H1 (cell line): ENCODE data around the gene OTUD4. TPM values are rescaled to one million over a fixed set of nuclear protein-coding genes. Genes with fewer than 3 reads are reported as not detected.

Experiments
- CTCF ChIA-PET: fragments of 300-600 bp; sonication (Branson Sonifier 250); formaldehyde crosslinking; loops from one replicate; lab custom pipeline; 2021; ENCODE audit not compliant: partially characterized antibody; lab: Charles Lee
- POLR2A ChIA-PET: fragments of 300-600 bp; sonication (Branson Sonifier 250); formaldehyde crosslinking; loops from one replicate; lab custom pipeline; 2021; ENCODE audit warnings: inconsistent platforms; ENCODE audit not compliant: partially characterized antibody; lab: Charles Lee
- DNase-seq, 2 experiments: peaks; one replicate each; pipeline versions ENCODE4 v3.0.0 to v3.0.0-alpha.2; 2010 to 2022; ENCODE audit warnings: low spot score in 2 of 2, low read depth in 1 of 2, mixed read lengths in 1 of 2
- FAIRE-seq: peaks from 2 replicates; lab custom pipeline; 2011; peaks lifted over from hg19 to GRCh38; lab: Jason Lieb, UNC
- H2AFZ ChIP-seq: 2 replicates; pipeline ENCODE4 v1.8.1; 2012; ENCODE audit warnings: low read length, inconsistent platforms
- H2AK5ac ChIP-seq: 2 replicates; pipeline ENCODE4 v1.6.1; 2013; ENCODE audit warnings: low read depth, low read length
- H2BK120ac ChIP-seq: replicated peaks from 2 replicates; pipeline ENCODE3; 2013; ENCODE audit warnings: low read depth, low read length, inconsistent platforms
- H2BK12ac ChIP-seq: 2 replicates; pipeline ENCODE4 v1.6.1; 2013; ENCODE audit warnings: low read depth, low read length
- H2BK15ac ChIP-seq: 2 replicates; pipeline ENCODE4 v1.6.1; 2013; ENCODE audit warnings: low read length
- H2BK20ac ChIP-seq: 2 replicates; pipeline ENCODE4 v1.6.1; 2013; ENCODE audit warnings: low read length
- H2BK5ac ChIP-seq: 2 replicates; pipeline ENCODE4 v1.6.1; 2013; ENCODE audit warnings: low read depth, low read length
- H3K14ac ChIP-seq: 2 replicates; pipeline ENCODE4 v1.6.1; 2013; ENCODE audit warnings: inconsistent platforms; ENCODE audit not compliant: insufficient read length
- H3K18ac ChIP-seq: 2 replicates; pipeline ENCODE4 v1.6.1; 2013; ENCODE audit warnings: low read length; ENCODE audit errors: extremely low read depth
- H3K23ac ChIP-seq: 2 replicates; pipeline ENCODE4 v1.6.1; 2013; ENCODE audit warnings: inconsistent platforms; ENCODE audit not compliant: insufficient read length
- H3K23me2 ChIP-seq: 2 replicates; pipeline ENCODE4 v1.6.1; 2013; ENCODE audit warnings: low read depth, low read length
- H3K27ac ChIP-seq: 2 replicates; pipeline ENCODE4 v1.6.1; 2011; ENCODE audit warnings: low read depth, low read length, inconsistent platforms
- H3K27me3 ChIP-seq, 4 experiments: replicated peaks in 1 of 4; 1 replicate in 1 of 4; 2 replicates in 3 of 4; pipeline versions ENCODE4 v1.6.1 to v1.8.1; 2011 to 2013; ENCODE audit warnings: low read length in 3 of 4, mild to moderate bottlenecking in 3 of 4, inconsistent platforms in 2 of 4, mixed read lengths in 2 of 4, moderate library complexity in 1 of 4; ENCODE audit not compliant: control insufficient read depth in 3 of 4, insufficient read depth in 3 of 4; ENCODE audit errors: extremely low read depth in 1 of 4
- H3K36me3 ChIP-seq, 4 experiments: 2 replicates each; pipeline versions ENCODE4 v1.6.1 to v1.8.1; 2011 to 2013; ENCODE audit warnings: mild to moderate bottlenecking in 4 of 4, low read length in 3 of 4, moderate library complexity in 2 of 4, control low read depth in 1 of 4, inconsistent platforms in 1 of 4; ENCODE audit not compliant: insufficient read depth in 4 of 4, control insufficient read depth in 2 of 4
- H3K4ac ChIP-seq: replicated peaks from 2 replicates; pipeline ENCODE3; 2013; ENCODE audit warnings: low read length, low read depth, mixed read lengths, inconsistent platforms; ENCODE audit not compliant: insufficient read length
- H3K4me1 ChIP-seq, 4 experiments: replicated peaks in 1 of 4; 1 replicate in 1 of 4; 2 replicates in 3 of 4; pipeline versions ENCODE4 v1.6.1 to v1.8.1; 2011 to 2013; ENCODE audit warnings: low read length in 3 of 4, inconsistent platforms in 2 of 4, mixed read lengths in 1 of 4; ENCODE audit not compliant: insufficient read depth in 4 of 4, control insufficient read depth in 3 of 4
- H3K4me2 ChIP-seq, 2 experiments: 2 replicates each; pipeline versions ENCODE4 v1.6.1 to v1.8.1; 2011 to 2013; ENCODE audit warnings: low read depth in 2 of 2, low read length in 2 of 2, control low read depth in 1 of 2, inconsistent platforms in 1 of 2, mild to moderate bottlenecking in 1 of 2; ENCODE audit not compliant: insufficient read depth in 1 of 2
- H3K4me3 ChIP-seq, 4 experiments: fragments of 200-600, 300-600 bp in 1 of 4; sonication (generic), shearing (Covaris generic), sonication (Bioruptor Twin) in 1 of 4; 2 replicates each; pipeline versions ENCODE4 v1.5.1 to v1.8.1; 2011 to 2016; ENCODE audit warnings: low read length in 4 of 4, low read depth in 3 of 4, control low read depth in 2 of 4, inconsistent platforms in 2 of 4, mild to moderate bottlenecking in 2 of 4, mixed read lengths in 1 of 4, moderate library complexity in 1 of 4; ENCODE audit not compliant: insufficient read depth in 2 of 4; ENCODE audit errors: extremely low read depth in 1 of 4
- H3K56ac ChIP-seq: replicated peaks from 2 replicates; pipeline ENCODE3; 2013; ENCODE audit warnings: low read depth, mild to moderate bottlenecking, mixed read lengths, low read length, inconsistent platforms; ENCODE audit not compliant: insufficient read length
- H3K79me1 ChIP-seq: 2 replicates; pipeline ENCODE4 v1.6.1; 2013; ENCODE audit warnings: low read depth, low read length, control low read depth
- H3K79me2 ChIP-seq, 2 experiments: 2 replicates each; pipeline versions ENCODE4 v1.6.1 to v1.8.1; 2012 to 2013; ENCODE audit warnings: low read length in 2 of 2, mild to moderate bottlenecking in 2 of 2, inconsistent platforms in 1 of 2; ENCODE audit not compliant: insufficient read depth in 2 of 2, control insufficient read depth in 1 of 2
- H3K9ac ChIP-seq, 4 experiments: replicated peaks in 1 of 4; 1 replicate in 1 of 4; 2 replicates in 3 of 4; pipeline versions ENCODE4 v1.6.1 to v1.8.1; 2011 to 2013; ENCODE audit warnings: low read depth in 3 of 4, low read length in 3 of 4, control low read depth in 2 of 4, mild to moderate bottlenecking in 2 of 4, moderate library complexity in 2 of 4, inconsistent platforms in 1 of 4; ENCODE audit errors: extremely low read depth in 1 of 4
- H3K9me3 ChIP-seq, 2 experiments: 2 replicates each; pipeline versions ENCODE4 v1.6.1 to v1.8.1; 2012 to 2013; ENCODE audit warnings: mild to moderate bottlenecking in 2 of 2, moderate library complexity in 2 of 2, control low read depth in 1 of 2, inconsistent platforms in 1 of 2, low read depth in 1 of 2, low read length in 1 of 2, mixed read lengths in 1 of 2; ENCODE audit not compliant: insufficient read depth in 2 of 2
- H4K20me1 ChIP-seq, 2 experiments: replicated peaks in 1 of 2; 2 replicates each; pipeline versions ENCODE3 to v1.8.1; 2011 to 2013; ENCODE audit warnings: inconsistent platforms in 2 of 2, low read length in 2 of 2, mild to moderate bottlenecking in 1 of 2; ENCODE audit not compliant: insufficient read depth in 2 of 2, control insufficient read depth in 1 of 2
- H4K5ac ChIP-seq: 2 replicates; pipeline ENCODE4 v1.6.1; 2013; ENCODE audit warnings: low read length, low read depth, mixed read lengths, inconsistent platforms; ENCODE audit not compliant: insufficient read length
- H4K8ac ChIP-seq: 2 replicates; pipeline ENCODE4 v1.8.0; 2013; ENCODE audit warnings: mild to moderate bottlenecking, moderate library complexity, low read length, inconsistent platforms; ENCODE audit not compliant: insufficient read depth; ENCODE audit errors: extremely low read depth
- H4K91ac ChIP-seq: replicated peaks from 2 replicates; pipeline ENCODE3; 2013; ENCODE audit warnings: low read length, mixed read lengths, inconsistent platforms; ENCODE audit not compliant: insufficient read length
- CTBP2 ChIP-seq: IDR thresholded peaks from 2 replicates; pipeline ENCODE4 v1.7.0; 2011; ENCODE audit warnings: borderline replicate concordance, mild to moderate bottlenecking, moderate library complexity, mixed read lengths, low read length; ENCODE audit not compliant: insufficient read depth, insufficient read length
- EP300 ChIP-seq, 2 experiments: IDR thresholded peaks; 1 replicate in 1 of 2; 2 replicates in 1 of 2; pipeline ENCODE4 v1.6.1; 2011 to 2012; ENCODE audit warnings: low read depth in 2 of 2, low read length in 2 of 2, mild to moderate bottlenecking in 2 of 2, borderline replicate concordance in 1 of 2, inconsistent platforms in 1 of 2, moderate library complexity in 1 of 2
- EZH2 ChIP-seq: fragments of 200-600 bp; sonication (generic); IDR thresholded peaks from 2 replicates; pipeline ENCODE4 v1.7.1; 2012; ENCODE audit warnings: low read depth, mild to moderate bottlenecking, moderate library complexity, low read length, inconsistent platforms; ENCODE audit not compliant: severe bottlenecking
- GTF2F1 ChIP-seq: IDR thresholded peaks from 2 replicates; pipeline ENCODE4 v1.6.1; 2012; ENCODE audit warnings: low read depth, low read length, improper control_type of control experiment, borderline replicate concordance
- JUND ChIP-seq: IDR thresholded peaks from 2 replicates; pipeline ENCODE4 v1.6.1; 2011; ENCODE audit warnings: mild to moderate bottlenecking, improper control_type of control experiment, low read length
- KDM5A ChIP-seq: fragments of 200-600 bp; IDR thresholded peaks from 2 replicates; pipeline ENCODE4 v1.7.1; 2012; ENCODE audit warnings: mild to moderate bottlenecking, low read length, inconsistent platforms, mixed read lengths
- NANOG ChIP-seq: IDR thresholded peaks from 2 replicates; pipeline ENCODE4 v1.6.1; 2011; ENCODE audit warnings: low read length, low read depth, mild to moderate bottlenecking, inconsistent platforms; ENCODE audit not compliant: insufficient read depth, poor library complexity, severe bottlenecking
- RFX5 ChIP-seq: IDR thresholded peaks from 2 replicates; pipeline ENCODE4 v1.6.1; 2011; ENCODE audit warnings: low read depth, low read length, improper control_type of control experiment, borderline replicate concordance
- SP2 ChIP-seq: IDR thresholded peaks from 2 replicates; pipeline ENCODE4 v1.6.1; 2012; ENCODE audit warnings: mild to moderate bottlenecking, low read length, inconsistent platforms
- TEAD4 ChIP-seq: IDR thresholded peaks from 2 replicates; pipeline ENCODE4 v1.6.1; 2012; ENCODE audit warnings: low read depth, low read length, inconsistent platforms, mixed read lengths
- WGBS, 2 experiments: shearing (Covaris generic) in 1 of 2; methylation state at CpG; one replicate each; pipeline versions ENCODE4 v1.1.6 to v1.1.7; 2013 to 2015; ENCODE audit warnings: low lambda C conversion rate in 2 of 2, mixed read lengths in 2 of 2, inconsistent platforms in 1 of 2, low coverage in 1 of 2, missing lambda C conversion rate in 1 of 2; ENCODE audit not compliant: insufficient replicate concordance in 2 of 2, insufficient coverage in 1 of 2, insufficient read length in 1 of 2; ENCODE audit errors: extremely low coverage in 1 of 2, missing lambda C conversion rate in 1 of 2; 5-methylcytosine and 5-hydroxymethylcytosine counted together
- polyA plus RNA-seq, 7 experiments: library from polyadenylated mRNA; depleted of rRNA in 3 of 7; stranded (reverse) in 5 of 7; unstranded in 2 of 7; fragments of >200 nt in 5 of 7; fragments of 200-250 nt in 2 of 7; gene quantifications; 1 replicate in 5 of 7; 2 replicates in 1 of 7; 4 replicates in 1 of 7; pipeline versions ENCODE4 v1.2.1 to v1.2.3, GENCODE V29; 2011 to 2013; ENCODE audit warnings: missing spikeins in 2 of 7, mixed read lengths in 2 of 7
- total RNA-seq: library from RNA; stranded (reverse); fragmentation: NEBNext Ultra II Directional; extraction: Animal tissue kit (Norgen Biotek cat#: 25700); gene quantifications from 2 replicates; pipeline ENCODE4 v1.2.1, GENCODE V29; 2021
- TF ChIP-seq, protein P1 (sequence below): IDR thresholded peaks from 2 replicates; pipeline ENCODE4 v1.6.1; 2011; ENCODE audit warnings: low read length, improper control_type of control experiment

OTUD4 gene
- total and polyA plus RNA-seq, 2 of the 8 experiments (the other 6 are each of a cell fraction or from before 2014, with no cell fraction given): 17.4 to 57.0 TPM

- Histone ChIP-seq H4K8ac (no peak overlapping the region), H2BK20ac (no peak overlapping the region), H3K23me2 (no peaks in the 10 kb centered on the region), H3K4me3 (no peak overlapping the region), H3K9me3 (no peaks in the 10 kb centered on the region), H3K79me1 (no peaks in the 10 kb centered on the region; the same call in 1 of the 2 replicates), H3K27me3 (no peaks in the 10 kb centered on the region), H3K14ac (no peak overlapping the region), H3K56ac (no peak overlapping the region), H2AFZ (no peak overlapping the region), H3K27ac (no peak overlapping the region), H3K23ac (no peak overlapping the region), H4K5ac (no peak overlapping the region), H2BK15ac (no peak overlapping the region), H4K91ac (no peak overlapping the region), H3K9ac (no peak overlapping the region), H3K4me2 (no peak overlapping the region), H3K36me3 (peaks cover 0 to 49% (median 17%) of the 10 kb centered on the region in 4 experiments; a peak in 6 of 8 replicates), H2BK12ac (no peak overlapping the region), H2AK5ac (no peak overlapping the region), H2BK5ac (no peak overlapping the region), H4K20me1 (no peaks in the 10 kb centered on the region), H3K4me1 (no peaks in the 10 kb centered on the region), H3K79me2 (peaks cover 0 to 4% of the 10 kb centered on the region in 2 experiments; a peak in 2 of 4 replicates), H2BK120ac (no peak overlapping the region), H3K4ac (no peak overlapping the region)
- no peak for DNase-seq
- FAIRE-seq: no peak
- ChIA-PET CTCF (interaction anchor here (0.6 to 2.4 kb wide), 5 partner anchors 8 to 1618 kb away, joined by 3 to 5 read pairs (median 3); no protein-coding TSS in a partner anchor), POLR2A (no interaction called here)
- 43% methylated on average over 2 of the region's 2 CpGs; no CpG with 5 or more reads in 1 of the 2 experiments for WGBS, 2 experiments
- TF ChIP-seq, protein P1, sequence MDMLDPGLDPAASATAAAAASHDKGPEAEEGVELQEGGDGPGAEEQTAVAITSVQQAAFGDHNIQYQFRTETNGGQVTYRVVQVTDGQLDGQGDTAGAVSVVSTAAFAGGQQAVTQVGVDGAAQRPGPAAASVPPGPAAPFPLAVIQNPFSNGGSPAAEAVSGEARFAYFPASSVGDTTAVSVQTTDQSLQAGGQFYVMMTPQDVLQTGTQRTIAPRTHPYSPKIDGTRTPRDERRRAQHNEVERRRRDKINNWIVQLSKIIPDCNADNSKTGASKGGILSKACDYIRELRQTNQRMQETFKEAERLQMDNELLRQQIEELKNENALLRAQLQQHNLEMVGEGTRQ: no peak
- TF ChIP-seq TEAD4 (no peak), KDM5A (no peak), CTBP2 (no peak), EP300 (IDR thresholded peaks at IDR 0.05; ENCODE audit: borderline replicate concordance in 1 of 2, low read depth in 2 of 2, low read length in 2 of 2) (no peak), SP2 (no peak), RFX5 (no peak), EZH2 (no peak), GTF2F1 (no peak), NANOG (no peak), JUND (no peak)
- TF ChIP-seq, all 59 proteins: peak for 0
- no peak overlapping the region for H3K18ac ChIP-seq
These were observed 18.8 kb downstream of the OTUD4 start for GRCh38 chr4:145161549-145161948.
